Measurements from ENCODE around the gene KLHDC10.

- TF ChIP-seq CTCF (IDR thresholded peaks at IDR 0.05; ENCODE audit: low read depth, low read length, poor library complexity, severe bottlenecking) (no peak), EZH2phosphoT487 (IDR thresholded peaks at IDR 0.05; ENCODE audit: borderline replicate concordance, low read length) (no peak)
These were observed at the start of gene KLHDC10 for GRCh38 chr7:130069978-130070860.
